ENCODE measurements around the gene FBLIM1.
"Not testable (repeated sequence)": the region's sequence is repeated elsewhere in the genome, so short reads cannot be mapped to it uniquely, and the experiment has no call there.

Gene FBLIM1

GRCh38 chr1:15825800-15826199, 67.2 kb downstream of the FBLIM1 start:
- DNase-seq, result no peak

GRCh38 chr1:15826810-15827507, 68.4 kb downstream of the FBLIM1 start:
- no peak for DNase-seq

DNA sequence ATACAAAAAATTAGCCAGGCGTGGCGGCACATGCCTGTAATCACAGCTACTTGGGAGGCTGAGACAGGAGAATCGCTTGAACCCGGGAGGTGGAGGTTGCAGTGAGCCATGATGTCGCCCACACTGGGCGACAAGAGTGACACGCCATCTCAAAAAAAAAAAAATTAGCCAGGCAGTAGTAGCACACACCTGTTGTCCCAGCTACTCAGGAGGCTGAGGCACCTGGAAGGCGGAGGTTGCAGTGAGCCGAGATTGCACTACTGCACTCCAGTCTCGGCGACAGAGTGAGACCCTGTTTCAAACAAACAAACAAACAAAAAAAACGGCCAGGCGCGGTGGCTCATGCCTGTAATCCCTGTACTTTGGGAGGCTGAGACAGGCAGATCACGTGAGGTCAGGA, 69.0 kb downstream of the FBLIM1 start:
- not testable (repeated sequence) for DNase-seq

DNA sequence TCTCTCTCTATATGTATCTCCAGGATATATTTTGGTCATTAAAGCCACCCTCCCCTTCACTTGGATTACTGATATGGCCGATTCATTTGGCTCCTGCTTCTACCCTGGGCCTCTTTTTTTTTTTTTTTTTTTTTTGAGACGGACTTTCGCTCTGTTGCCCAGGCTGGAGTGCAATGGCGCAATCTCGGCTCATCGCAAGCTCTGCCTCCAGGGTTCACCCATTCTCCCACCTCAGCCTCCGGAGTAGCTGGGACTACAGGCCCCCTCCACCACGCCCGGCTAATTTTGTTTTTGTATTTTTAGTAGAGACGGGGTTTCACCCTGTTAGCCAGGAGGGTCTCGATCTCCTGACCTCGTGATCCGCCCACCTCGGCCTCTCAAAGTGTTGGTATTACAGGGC, 70.3 kb downstream of the FBLIM1 start:
- DNase-seq, result not testable (repeated sequence)

- DNase-seq, result no peak
Observed at GRCh38 chr1:15830258-15830657, 71.7 kb downstream of the FBLIM1 start.

- DNase-seq, result peak; percentile 85
Observed at GRCh38 chr1:15833069-15833679, 74.6 kb downstream of the FBLIM1 start.

DNA sequence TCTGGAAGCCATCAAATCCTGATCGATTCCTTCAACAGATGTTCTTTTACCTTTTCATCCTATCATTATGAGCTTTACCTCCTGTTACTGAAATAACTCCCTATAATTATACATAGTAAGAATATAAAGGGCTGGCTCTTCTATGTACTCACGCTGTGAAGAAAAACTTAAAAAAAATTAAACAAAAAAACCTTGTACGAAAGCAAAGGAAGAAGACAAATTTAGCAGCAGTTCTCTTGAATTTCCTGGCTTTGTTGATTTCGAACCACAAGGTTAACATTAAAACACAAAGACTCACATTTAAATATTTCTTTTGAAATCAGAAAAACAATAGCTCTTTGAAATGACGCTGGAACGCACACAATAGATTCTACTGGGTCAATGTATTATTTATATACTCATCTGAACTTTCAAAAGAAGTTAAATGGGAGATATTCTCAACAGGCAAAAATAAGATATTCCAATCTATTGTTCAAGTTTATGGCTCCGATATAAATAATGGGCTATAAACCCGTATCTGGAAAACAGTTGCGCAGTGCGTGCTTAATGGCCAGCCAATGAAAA, 75.3 kb downstream of the FBLIM1 start:
- DNase-seq, result no peak

GRCh38 chr1:15834406-15835204, 76.0 kb downstream of the FBLIM1 start:
- peak; percentile 89 for DNase-seq

DNA sequence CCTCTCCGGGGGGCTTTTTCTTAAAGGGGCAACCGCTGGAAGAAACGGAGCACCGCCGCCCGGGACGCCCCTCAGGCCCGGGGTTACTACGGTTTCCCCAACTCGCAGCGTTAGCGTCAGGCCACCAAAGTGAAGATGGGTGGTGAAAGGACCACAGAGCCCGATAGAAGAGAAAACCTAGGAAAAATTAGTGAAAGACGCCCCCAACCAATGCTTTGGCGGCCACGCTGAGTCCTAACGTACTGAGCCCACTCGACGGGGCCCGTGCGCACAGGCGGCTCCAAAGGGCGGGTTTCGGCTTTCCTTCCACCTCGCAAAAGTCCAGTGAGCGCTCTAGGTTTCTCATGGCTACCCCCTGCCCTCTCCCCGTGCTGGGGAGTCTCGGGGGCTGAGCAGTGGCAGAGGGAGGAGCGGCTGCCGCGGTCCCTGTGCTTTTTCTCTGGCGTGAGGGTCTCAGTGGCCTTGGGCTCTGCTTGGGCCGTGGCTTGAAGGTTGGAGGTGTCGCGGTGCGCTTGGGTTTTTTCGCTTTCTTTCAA, 76.7 kb downstream of the FBLIM1 start:
- DNase-seq, result no peak

DNA sequence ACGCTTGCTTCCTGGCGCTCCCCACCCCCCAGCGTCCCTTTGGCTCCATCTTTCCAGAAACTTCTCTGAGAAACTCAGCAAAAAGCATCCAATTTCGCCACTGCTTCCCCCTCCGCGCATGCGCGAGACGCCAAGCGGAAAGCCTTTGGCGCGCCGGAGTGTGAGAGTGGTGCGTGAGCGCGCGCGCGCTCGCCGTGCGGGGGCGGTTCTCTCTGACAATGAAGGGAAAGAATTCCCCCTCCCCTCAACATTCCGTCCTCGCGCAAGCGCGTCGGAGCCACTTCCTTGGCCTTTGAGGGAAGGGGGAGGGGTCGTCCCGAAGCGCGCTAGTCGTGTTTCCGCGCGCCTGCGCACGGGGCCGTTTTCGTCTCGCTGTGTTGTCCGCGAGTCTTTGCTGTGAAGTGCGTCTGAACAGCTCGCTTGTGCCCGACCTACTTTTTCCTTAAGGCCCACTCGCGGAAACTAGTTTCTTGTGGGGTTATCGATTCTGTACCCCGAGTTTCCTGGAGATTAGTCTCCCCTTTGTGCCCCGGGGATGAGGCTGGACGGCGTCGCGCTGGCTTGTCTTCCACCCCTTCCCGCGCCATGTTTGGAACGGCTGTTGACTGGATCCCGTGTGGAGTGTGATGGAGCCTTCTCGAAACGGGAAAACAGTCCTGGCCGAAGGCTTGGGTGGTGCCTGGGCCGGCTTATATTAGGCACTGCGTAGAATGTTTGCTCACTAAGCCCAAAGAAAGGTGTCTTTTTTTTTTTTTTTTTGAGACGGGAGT, 77.3 kb downstream of the FBLIM1 start:
- DNase-seq, result peak; percentile 99
